ENCODE results near the gene SHISA7. TPM values are rescaled to one million over a fixed set of nuclear protein-coding genes. Genes with fewer than 3 reads are reported as not detected.

SHISA7 gene
- total and polyA plus RNA-seq, 4 donors = 1.6 TPM; not detected in 3

- H3K36me3 ChIP-seq (ENCODE audit: control insufficient read depth in 4 of 4, insufficient read depth in 3 of 4, low read depth in 1 of 4, low read length in 3 of 4) = no peaks in the 10 kb centered on the region
- 27% methylated on average over 18 of the region's 18 CpGs for WGBS
- H3K4me1 ChIP-seq (ENCODE audit: control insufficient read depth in 4 of 4, insufficient read depth in 4 of 4, low read length in 3 of 4) = peaks cover 0 to 3% (median 1%) of the 10 kb centered on the region in 4 donors
- peaks cover 10 to 16% (median 13%) of the 10 kb centered on the region in 4 donors for H3K27me3 ChIP-seq (ENCODE audit: control insufficient read depth in 4 of 4, insufficient read depth in 4 of 4, low read length in 3 of 4)
- no peak overlapping the region for H3K9ac ChIP-seq (ENCODE audit: low read depth in 1 of 2, low read length in 2 of 2)
- no peak overlapping the region for H3K27ac ChIP-seq (ENCODE audit: low read depth in 1 of 2, low read length in 2 of 2)
- no peak overlapping the region for H3K4me3 ChIP-seq (ENCODE audit: low read depth in 1 of 3, low read length in 3 of 3)
- TF ChIP-seq EGR1 (IDR thresholded peaks at IDR 0.05; ENCODE audit: low read depth in 2 of 2) = no peak
- no peak for TF ChIP-seq RAD21 (IDR thresholded peaks at IDR 0.05)
- no peak for TF ChIP-seq HNF4A (conservative IDR thresholded peaks at IDR 0.05)
- no peak for TF ChIP-seq HNF4G (IDR thresholded peaks at IDR 0.05)
- TF ChIP-seq ATF3 (IDR thresholded peaks at IDR 0.05) = no peak
- no peak for TF ChIP-seq TAF1 (conservative IDR thresholded peaks at IDR 0.05)
- TF ChIP-seq JUND (IDR thresholded peaks at IDR 0.05) = no peak
- no peak for TF ChIP-seq NR2F2 (IDR thresholded peaks at IDR 0.05)
- TF ChIP-seq, protein P1, sequence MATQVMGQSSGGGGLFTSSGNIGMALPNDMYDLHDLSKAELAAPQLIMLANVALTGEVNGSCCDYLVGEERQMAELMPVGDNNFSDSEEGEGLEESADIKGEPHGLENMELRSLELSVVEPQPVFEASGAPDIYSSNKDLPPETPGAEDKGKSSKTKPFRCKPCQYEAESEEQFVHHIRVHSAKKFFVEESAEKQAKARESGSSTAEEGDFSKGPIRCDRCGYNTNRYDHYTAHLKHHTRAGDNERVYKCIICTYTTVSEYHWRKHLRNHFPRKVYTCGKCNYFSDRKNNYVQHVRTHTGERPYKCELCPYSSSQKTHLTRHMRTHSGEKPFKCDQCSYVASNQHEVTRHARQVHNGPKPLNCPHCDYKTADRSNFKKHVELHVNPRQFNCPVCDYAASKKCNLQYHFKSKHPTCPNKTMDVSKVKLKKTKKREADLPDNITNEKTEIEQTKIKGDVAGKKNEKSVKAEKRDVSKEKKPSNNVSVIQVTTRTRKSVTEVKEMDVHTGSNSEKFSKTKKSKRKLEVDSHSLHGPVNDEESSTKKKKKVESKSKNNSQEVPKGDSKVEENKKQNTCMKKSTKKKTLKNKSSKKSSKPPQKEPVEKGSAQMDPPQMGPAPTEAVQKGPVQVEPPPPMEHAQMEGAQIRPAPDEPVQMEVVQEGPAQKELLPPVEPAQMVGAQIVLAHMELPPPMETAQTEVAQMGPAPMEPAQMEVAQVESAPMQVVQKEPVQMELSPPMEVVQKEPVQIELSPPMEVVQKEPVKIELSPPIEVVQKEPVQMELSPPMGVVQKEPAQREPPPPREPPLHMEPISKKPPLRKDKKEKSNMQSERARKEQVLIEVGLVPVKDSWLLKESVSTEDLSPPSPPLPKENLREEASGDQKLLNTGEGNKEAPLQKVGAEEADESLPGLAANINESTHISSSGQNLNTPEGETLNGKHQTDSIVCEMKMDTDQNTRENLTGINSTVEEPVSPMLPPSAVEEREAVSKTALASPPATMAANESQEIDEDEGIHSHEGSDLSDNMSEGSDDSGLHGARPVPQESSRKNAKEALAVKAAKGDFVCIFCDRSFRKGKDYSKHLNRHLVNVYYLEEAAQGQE (IDR thresholded peaks at IDR 0.05) = no peak
- no peak for TF ChIP-seq MAX (IDR thresholded peaks at IDR 0.05)
- no peak for TF ChIP-seq YY1 (IDR thresholded peaks at IDR 0.05)
- TF ChIP-seq FOXA1 (IDR thresholded peaks at IDR 0.05) = no peak
- TF ChIP-seq CTCF (IDR thresholded peaks at IDR 0.05; ENCODE audit: low read depth, low read length, missing input control) = no peak
- TF ChIP-seq, protein P2, sequence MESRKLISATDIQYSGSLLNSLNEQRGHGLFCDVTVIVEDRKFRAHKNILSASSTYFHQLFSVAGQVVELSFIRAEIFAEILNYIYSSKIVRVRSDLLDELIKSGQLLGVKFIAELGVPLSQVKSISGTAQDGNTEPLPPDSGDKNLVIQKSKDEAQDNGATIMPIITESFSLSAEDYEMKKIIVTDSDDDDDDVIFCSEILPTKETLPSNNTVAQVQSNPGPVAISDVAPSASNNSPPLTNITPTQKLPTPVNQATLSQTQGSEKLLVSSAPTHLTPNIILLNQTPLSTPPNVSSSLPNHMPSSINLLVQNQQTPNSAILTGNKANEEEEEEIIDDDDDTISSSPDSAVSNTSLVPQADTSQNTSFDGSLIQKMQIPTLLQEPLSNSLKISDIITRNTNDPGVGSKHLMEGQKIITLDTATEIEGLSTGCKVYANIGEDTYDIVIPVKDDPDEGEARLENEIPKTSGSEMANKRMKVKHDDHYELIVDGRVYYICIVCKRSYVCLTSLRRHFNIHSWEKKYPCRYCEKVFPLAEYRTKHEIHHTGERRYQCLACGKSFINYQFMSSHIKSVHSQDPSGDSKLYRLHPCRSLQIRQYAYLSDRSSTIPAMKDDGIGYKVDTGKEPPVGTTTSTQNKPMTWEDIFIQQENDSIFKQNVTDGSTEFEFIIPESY (IDR thresholded peaks at IDR 0.05) = no peak
- DNase-seq (ENCODE audit: low spot score) = peak; percentile 72
- peaks cover 0 to 2% (median under 1%) of the 10 kb centered on the region in 4 donors for H3K9me3 ChIP-seq (ENCODE audit: control insufficient read depth in 4 of 4, low read length in 3 of 4)
Observed at GRCh38 chr19:55443824-55444480, 852 bp upstream of the SHISA7 start.
